Kidney capillary endothelial cell (primary cell): ENCODE data around the gene IGSF21.

Source experiments
- DNase-seq: peaks from one replicate; pipeline ENCODE4 v3.0.0-alpha.2; 2018; ENCODE audit warnings: low spot score

IGSF21 gene

GRCh38 chr1:18299441-18300338, 192.1 kb downstream of the IGSF21 start:
- peak; percentile 8 for DNase-seq

- no peak for DNase-seq
Observed at GRCh38 chr1:18300376-18300775, 192.8 kb downstream of the IGSF21 start.

- DNase-seq: no peak
Observed at GRCh38 chr1:18302788-18303413, 195.3 kb downstream of the IGSF21 start.

- no peak for DNase-seq
Observed at GRCh38 chr1:18304151-18304869, 196.7 kb downstream of the IGSF21 start.

- no peak for DNase-seq
Observed at GRCh38 chr1:18305182-18305795, 197.7 kb downstream of the IGSF21 start.

- DNase-seq: no peak
Observed at GRCh38 chr1:18307329-18307898, 199.8 kb downstream of the IGSF21 start.

- DNase-seq: no peak
Observed at GRCh38 chr1:18309552-18310155, 202.1 kb downstream of the IGSF21 start.

GRCh38 chr1:18312961-18313360, 205.4 kb downstream of the IGSF21 start:
- no peak for DNase-seq

- no peak for DNase-seq
Observed at GRCh38 chr1:18313523-18313922, 205.9 kb downstream of the IGSF21 start.

GRCh38 chr1:18314399-18314798, 206.8 kb downstream of the IGSF21 start:
- no peak for DNase-seq

- no peak for DNase-seq
Observed at GRCh38 chr1:18315449-18315848, 207.9 kb downstream of the IGSF21 start.

- DNase-seq: no peak
Observed at GRCh38 chr1:18316764-18317163, 209.2 kb downstream of the IGSF21 start.

- no peak for DNase-seq
Observed at GRCh38 chr1:18319099-18319498, 211.5 kb downstream of the IGSF21 start.

- no peak for DNase-seq
Observed at GRCh38 chr1:18320051-18320450, 212.5 kb downstream of the IGSF21 start.

- DNase-seq: no peak
Observed at GRCh38 chr1:18322368-18323032, 214.9 kb downstream of the IGSF21 start.

- no peak for DNase-seq
Observed at GRCh38 chr1:18323259-18323658, 215.7 kb downstream of the IGSF21 start.

GRCh38 chr1:18324246-18324645, 216.6 kb downstream of the IGSF21 start:
- no peak for DNase-seq

GRCh38 chr1:18325136-18325535, 217.5 kb downstream of the IGSF21 start:
- no peak for DNase-seq

- no peak for DNase-seq
Observed at GRCh38 chr1:18326211-18326897, 218.8 kb downstream of the IGSF21 start.

- DNase-seq: no peak
Observed at GRCh38 chr1:18327650-18328049, 220.1 kb downstream of the IGSF21 start.
